SU-DHL-6 (cell line): ENCODE data around the gene GRIA1.

ENCODE experiments used
- H2AFZ ChIP-seq: fragments of 200-600 bp; sonication (generic); 2 replicates; pipeline ENCODE4 v1.6.1; 2014; ENCODE audit warnings: low read depth, mild to moderate bottlenecking, moderate library complexity, mixed read lengths, antibody characterized with exemption, low read length; ENCODE audit not compliant: severe bottlenecking
- H3F3A ChIP-seq: fragments of 200-600 bp; shearing (Covaris generic); 2 replicates; pipeline ENCODE4 v1.6.0; 2016; ENCODE audit warnings: antibody characterized with exemption, mild to moderate bottlenecking; ENCODE audit not compliant: insufficient read depth
- H3K27ac ChIP-seq: fragments of 200-600 bp; sonication (generic); 2 replicates; pipeline ENCODE4 v1.5.1; 2016; ENCODE audit warnings: low read depth, mild to moderate bottlenecking, low read length, moderate library complexity, mixed read lengths
- H3K27me3 ChIP-seq: fragments of 200-600 bp; sonication (generic), shearing (Covaris generic); 2 replicates; pipeline ENCODE4 v1.6.0; 2014; ENCODE audit warnings: mild to moderate bottlenecking, low read length
- H3K36me3 ChIP-seq: fragments of 200-600 bp; sonication (generic); 2 replicates; pipeline ENCODE4 v1.6.1; 2014; ENCODE audit warnings: mild to moderate bottlenecking, low read length, mixed read lengths
- H3K4me2 ChIP-seq: fragments of 300-600, 200-600 bp; shearing (Covaris generic), sonication (generic); 2 replicates; pipeline ENCODE4 v1.6.0; 2014; ENCODE audit warnings: low read length, low read depth, mild to moderate bottlenecking; ENCODE audit not compliant: poor library complexity, severe bottlenecking
- H3K4me3 ChIP-seq: fragments of 200-600 bp; sonication (generic); 2 replicates; pipeline ENCODE4 v1.5.1; 2014; ENCODE audit warnings: antibody characterized with exemption, low read length, mild to moderate bottlenecking, mixed read lengths; ENCODE audit not compliant: insufficient read depth, poor library complexity, severe bottlenecking
- H3K79me2 ChIP-seq: fragments of 200-600 bp; sonication (generic); 2 replicates; pipeline ENCODE4 v1.6.1; 2014; ENCODE audit warnings: mild to moderate bottlenecking, low read length, moderate library complexity; ENCODE audit not compliant: insufficient read depth
- H3K9ac ChIP-seq: fragments of 200-600 bp; sonication (generic); 2 replicates; pipeline ENCODE4 v1.7.0; 2014; ENCODE audit warnings: mild to moderate bottlenecking, low read length
- H3K9me2 ChIP-seq: fragments of 200-600 bp; sonication (generic); replicated peaks from 2 replicates; pipeline ENCODE4 v1.6.1; 2014; ENCODE audit warnings: low read length; ENCODE audit not compliant: insufficient read depth
- H3K9me3 ChIP-seq: fragments of 200-600 bp; sonication (generic); 2 replicates; pipeline ENCODE4 v1.6.1; 2014; ENCODE audit warnings: low read length, mixed read lengths; ENCODE audit not compliant: insufficient read depth
- H4K20me1 ChIP-seq: fragments of 200-600 bp; sonication (generic); 2 replicates; pipeline ENCODE4 v1.6.1; 2014; ENCODE audit warnings: low read depth, mild to moderate bottlenecking, antibody characterized with exemption, low read length, moderate library complexity, mixed read lengths
- CTCF ChIP-seq: fragments of 200-600 bp; sonication (generic); IDR thresholded peaks from one replicate; pipeline ENCODE4 v1.5.1; 2017; ENCODE audit warnings: antibody characterized with exemption, mild to moderate bottlenecking, low read length, moderate library complexity; ENCODE audit not compliant: insufficient read depth, poor library complexity, severe bottlenecking
- EZH2phosphoT487 ChIP-seq: fragments of 200-600 bp; sonication (generic), shearing (Covaris generic); conservative IDR thresholded peaks from 2 replicates; pipeline ENCODE4 v1.6.1; 2018; ENCODE audit warnings: mild to moderate bottlenecking, antibody characterized with exemption, low read length, moderate library complexity, mixed read lengths

Gene GRIA1

GRCh38 chr5:153774686-153775085, 284.2 kb downstream of the GRIA1 start:
- H3K27ac ChIP-seq, result no peak overlapping the region
- H3K9me3 ChIP-seq, result no peaks in the 10 kb centered on the region
- H3K4me2 ChIP-seq, result no peak overlapping the region
- no peak overlapping the region for H2AFZ ChIP-seq
- H4K20me1 ChIP-seq, result no peaks in the 10 kb centered on the region
- H3K4me3 ChIP-seq, result no peak overlapping the region
- no peaks in the 10 kb centered on the region for H3K36me3 ChIP-seq
- no peak overlapping the region for H3K9ac ChIP-seq
- H3F3A ChIP-seq, result no peaks in the 10 kb centered on the region
- no peaks in the 10 kb centered on the region for H3K79me2 ChIP-seq
- H3K27me3 ChIP-seq, result no peaks in the 10 kb centered on the region
- TF ChIP-seq CTCF, result no peak
- TF ChIP-seq EZH2phosphoT487, result no peak
- no peaks in the 10 kb centered on the region for H3K9me2 ChIP-seq

GRCh38 chr5:153775923-153776322, 285.5 kb downstream of the GRIA1 start:
- no peaks in the 10 kb centered on the region for H3K36me3 ChIP-seq
- TF ChIP-seq EZH2phosphoT487, result no peak
- TF ChIP-seq CTCF, result no peak
- no peaks in the 10 kb centered on the region for H4K20me1 ChIP-seq
- no peak overlapping the region for H3K27ac ChIP-seq
- H3K79me2 ChIP-seq, result no peaks in the 10 kb centered on the region
- H3K4me3 ChIP-seq, result no peak overlapping the region
- no peak overlapping the region for H3K9ac ChIP-seq
- H3K9me3 ChIP-seq, result no peaks in the 10 kb centered on the region
- no peak overlapping the region for H2AFZ ChIP-seq
- H3K9me2 ChIP-seq, result no peaks in the 10 kb centered on the region
- no peaks in the 10 kb centered on the region for H3K27me3 ChIP-seq
- H3K4me2 ChIP-seq, result no peak overlapping the region
- H3F3A ChIP-seq, result no peaks in the 10 kb centered on the region

- Histone ChIP-seq H2AFZ (no peak overlapping the region), H4K20me1 (no peaks in the 10 kb centered on the region), H3K9me3 (no peaks in the 10 kb centered on the region), H3K79me2 (no peaks in the 10 kb centered on the region), H3K4me3 (no peak overlapping the region), H3F3A (no peaks in the 10 kb centered on the region), H3K36me3 (no peaks in the 10 kb centered on the region), H3K9me2 (no peaks in the 10 kb centered on the region), H3K4me2 (no peak overlapping the region), H3K27me3 (no peaks in the 10 kb centered on the region), H3K9ac (no peak overlapping the region), H3K27ac (no peak overlapping the region)
- TF ChIP-seq CTCF, result no peak
- TF ChIP-seq EZH2phosphoT487, result no peak
These were observed 287.5 kb downstream of the GRIA1 start for GRCh38 chr5:153777681-153778581.
